Stimulated activated CD8-positive, alpha-beta memory T cell treated with anti-CD3 and anti-CD28 coated beads, Interleukin-4, amount 100 ng/mL, for 4 hours (primary cell): ENCODE measurements around the gene EEF1AKMT3.
"Not testable (repeated sequence)": the region's sequence is repeated elsewhere in the genome, so short reads cannot be mapped to it uniquely, and the experiment has no call there.

Experiments used
- DNase-seq, 2 donors: peaks; one replicate each; pipeline ENCODE4 v3.0.0-alpha.2; 2020; ENCODE audit warnings: low read depth in 2 of 2, low spot score in 1 of 2

The EEF1AKMT3 gene

GRCh38 chr12:57764662-57765002 is 7.8 kb upstream of the EEF1AKMT3 start:
- no peak for DNase-seq

- no peak for DNase-seq
Observed at GRCh38 chr12:57765003-57765697, 7.3 kb upstream of the EEF1AKMT3 start.

DNA sequence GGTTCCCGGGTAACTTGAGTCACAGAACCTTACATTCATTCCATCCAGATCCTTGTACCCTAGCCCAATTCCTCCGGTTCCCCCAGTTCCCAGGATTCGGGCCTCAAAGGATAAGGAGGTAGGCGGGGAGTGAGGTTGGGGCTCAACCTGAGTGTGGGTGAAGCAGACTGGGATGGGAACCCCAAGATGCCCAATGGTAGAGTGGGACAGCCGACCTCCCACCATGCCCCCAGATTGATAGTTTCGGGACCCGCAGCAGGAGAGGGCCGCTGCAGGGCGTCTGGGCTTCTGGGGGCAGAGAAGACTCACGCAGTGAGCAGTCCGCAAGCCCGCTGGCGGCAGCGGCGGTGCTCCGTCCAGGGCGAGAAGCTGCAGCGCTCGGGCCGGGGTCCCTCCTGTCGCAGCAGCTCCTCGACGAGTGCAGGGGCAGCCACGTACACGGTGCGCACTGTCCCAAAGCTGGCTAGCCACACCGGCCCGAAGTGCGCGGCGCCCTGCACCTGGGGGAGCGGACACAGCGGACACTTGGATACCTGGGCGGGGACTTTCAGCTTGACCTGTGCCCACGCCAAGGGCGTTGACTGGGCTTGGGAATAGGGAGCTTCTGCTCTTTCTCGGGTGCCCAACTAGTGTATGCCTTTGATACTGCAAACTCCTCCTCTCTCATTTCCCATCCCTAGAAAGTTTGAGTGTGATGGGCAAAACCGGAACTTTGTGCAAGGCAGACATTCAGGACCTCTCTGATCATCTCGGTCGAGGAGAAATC is 6.5 kb upstream of the EEF1AKMT3 start:
- DNase-seq: no peak

DNA sequence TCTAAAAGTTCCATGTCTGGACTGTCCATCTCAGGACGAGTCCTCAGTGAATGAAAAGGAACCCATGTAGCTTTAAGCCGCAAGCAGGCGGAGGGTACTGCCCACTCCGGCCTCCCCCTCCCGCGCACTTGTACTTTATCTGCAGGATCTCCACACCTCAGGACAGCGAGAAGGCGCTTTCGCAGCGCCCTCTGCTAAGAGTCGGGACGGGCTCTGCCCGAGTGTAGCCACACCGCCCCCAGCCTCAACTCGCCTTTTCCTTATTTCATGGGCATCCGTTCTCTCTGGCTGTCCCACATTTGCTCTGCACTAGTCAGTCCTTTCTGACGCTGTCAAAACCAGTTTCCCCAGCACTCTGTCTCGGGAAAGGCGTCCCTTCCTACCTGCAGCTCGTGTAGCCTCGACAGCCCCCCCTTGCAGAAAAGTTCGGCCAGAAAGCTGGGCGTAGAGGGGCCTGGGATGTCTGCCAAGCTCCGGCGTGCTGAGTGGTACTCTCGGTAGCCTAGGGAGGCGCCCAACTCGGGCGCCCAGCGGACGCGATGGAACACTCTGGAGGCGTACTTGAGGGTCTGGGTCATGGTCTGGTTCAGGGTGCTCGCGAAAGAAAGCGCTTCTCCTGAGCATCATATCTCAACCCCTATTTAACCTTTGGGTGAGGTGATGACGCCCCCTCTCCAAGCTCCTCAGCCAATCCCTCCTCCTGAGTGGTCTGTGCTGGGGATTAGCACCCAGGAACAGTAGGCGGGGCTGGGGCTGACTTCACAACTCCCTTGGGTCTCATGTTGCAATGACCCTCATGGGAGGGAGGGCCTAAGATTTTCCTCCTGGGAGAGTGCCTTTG is 5.7 kb upstream of the EEF1AKMT3 start, which contains the start of gene CYP27B1:
TSS of gene CYP27B1 (minus strand) at position 615 of the 841 bp plus-strand sequence. CDS start at position 578, 37 bp downstream.
- DNase-seq: no peak

- DNase-seq: no peak
Observed at GRCh38 chr12:57767305-57767698, 5.1 kb upstream of the EEF1AKMT3 start.

GRCh38 chr12:57767876-57768275 is 4.5 kb upstream of the EEF1AKMT3 start:
- DNase-seq: no peak

DNA sequence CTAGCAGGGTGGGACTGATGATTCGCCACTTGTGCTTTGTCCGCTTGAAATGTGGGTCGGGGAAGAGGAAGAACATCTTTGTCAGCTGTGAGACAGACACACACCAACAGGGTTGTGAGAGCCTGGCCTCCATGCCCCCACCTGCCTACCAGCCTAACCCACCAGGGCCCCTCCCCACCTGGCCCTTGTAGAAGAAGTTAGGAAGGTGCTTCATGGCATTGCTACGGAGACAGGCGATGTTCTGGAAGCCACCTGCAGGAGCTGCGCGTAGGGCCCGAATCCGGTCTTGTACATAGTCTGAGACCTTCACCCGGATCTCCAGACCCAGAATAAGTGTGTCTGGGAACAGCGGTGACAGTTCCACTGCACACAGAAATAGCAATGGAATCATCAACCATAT is 2.8 kb upstream of the EEF1AKMT3 start:
- DNase-seq: no peak

DNA sequence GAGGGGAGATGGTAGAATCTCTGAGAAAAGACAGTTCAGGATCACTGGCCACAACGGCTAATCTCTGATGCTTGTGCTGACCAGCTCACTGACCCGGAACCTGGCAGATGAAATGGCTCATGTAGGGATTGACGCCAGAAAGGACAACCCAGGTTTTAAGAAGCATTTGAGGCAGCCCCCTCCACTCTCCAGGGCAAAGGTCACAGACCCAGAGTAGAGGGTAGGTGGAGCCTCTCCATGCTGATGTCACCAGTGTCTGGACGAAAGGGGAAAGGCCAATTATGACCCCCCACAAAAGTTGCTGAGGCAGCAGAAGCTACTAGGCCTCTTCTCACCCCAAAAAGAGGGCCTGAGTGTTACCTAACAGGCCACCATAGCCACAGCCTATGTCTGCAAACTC is 1.7 kb upstream of the EEF1AKMT3 start:
- no peak for DNase-seq

DNA sequence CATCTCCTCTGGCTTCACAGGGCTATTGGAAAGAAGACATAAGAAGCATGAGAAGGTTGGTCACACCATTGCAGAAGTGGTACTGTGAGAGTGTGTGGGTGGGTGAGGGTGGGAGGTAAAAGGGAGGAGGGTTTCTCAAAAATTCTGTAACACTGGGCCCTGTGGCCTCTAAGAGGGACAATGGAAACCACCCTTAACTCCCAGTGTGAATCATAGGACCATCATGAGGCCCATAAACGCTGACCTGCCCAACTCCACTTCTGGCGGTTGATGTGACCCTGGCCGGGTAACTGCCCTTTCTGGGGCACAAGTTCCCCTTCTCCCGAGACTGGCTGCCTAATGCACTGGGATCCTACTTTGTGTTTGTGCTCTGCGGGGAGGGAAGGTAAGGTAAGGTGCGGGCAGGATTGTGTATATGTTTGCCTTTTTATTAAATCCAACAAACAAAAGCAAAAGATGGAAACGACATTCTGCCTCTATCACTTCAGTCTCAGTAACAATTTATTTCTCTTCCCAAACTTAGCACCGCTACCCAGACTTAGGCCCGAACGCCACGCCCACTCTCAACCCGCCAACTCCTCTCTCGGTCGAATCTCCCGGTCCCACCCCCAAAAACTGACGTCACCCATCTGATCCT is 1.1 kb upstream of the EEF1AKMT3 start:
- DNase-seq: peak; percentile 74 to 84

- peak; percentile 83 to 87 for DNase-seq
Observed at GRCh38 chr12:57771873-57772428, 463 bp upstream of the EEF1AKMT3 start, which contains the start of gene METTL1. Gene METTL1, minus strand, starts transcription at chr12:57772105. Its CDS starts 22 bp downstream, at chr12:57772083.

GRCh38 chr12:57774634-57775033 is 2.2 kb downstream of the EEF1AKMT3 start:
- DNase-seq: not testable (repeated sequence)

GRCh38 chr12:57775044-57775443 is 2.6 kb downstream of the EEF1AKMT3 start:
- no peak for DNase-seq

DNA sequence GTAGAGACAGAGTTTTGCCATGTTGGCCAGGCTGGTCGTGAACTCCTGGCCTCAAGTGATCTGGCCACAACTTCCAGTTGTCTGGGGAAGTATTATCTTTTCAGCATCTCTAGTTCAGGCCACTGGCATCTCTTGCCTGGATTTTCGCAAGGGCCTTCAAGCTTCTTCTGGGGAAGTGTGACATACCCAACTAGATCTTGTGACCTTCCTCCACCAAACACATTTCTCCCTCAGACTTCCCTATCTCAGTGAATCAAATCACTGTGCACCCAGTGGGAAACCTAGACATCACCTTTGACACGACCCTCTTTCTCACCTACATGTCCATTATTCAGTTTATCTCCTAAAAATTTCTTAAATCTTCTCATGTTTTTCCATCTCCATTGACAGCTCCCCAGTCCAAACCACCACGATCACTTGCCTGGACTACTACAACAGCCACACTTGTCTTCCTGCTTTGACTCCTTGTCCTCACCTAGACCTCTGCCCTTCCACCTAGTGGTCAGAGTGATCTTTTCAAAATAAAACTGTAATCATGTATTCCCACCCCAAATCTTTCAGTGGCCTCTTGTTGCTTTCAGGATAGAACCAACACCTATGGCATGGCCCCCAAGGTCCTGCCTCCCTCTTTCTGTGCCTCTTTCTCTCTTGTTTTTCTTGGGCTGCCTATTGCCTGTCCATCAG is 3.3 kb downstream of the EEF1AKMT3 start:
- no peak for DNase-seq

DNA sequence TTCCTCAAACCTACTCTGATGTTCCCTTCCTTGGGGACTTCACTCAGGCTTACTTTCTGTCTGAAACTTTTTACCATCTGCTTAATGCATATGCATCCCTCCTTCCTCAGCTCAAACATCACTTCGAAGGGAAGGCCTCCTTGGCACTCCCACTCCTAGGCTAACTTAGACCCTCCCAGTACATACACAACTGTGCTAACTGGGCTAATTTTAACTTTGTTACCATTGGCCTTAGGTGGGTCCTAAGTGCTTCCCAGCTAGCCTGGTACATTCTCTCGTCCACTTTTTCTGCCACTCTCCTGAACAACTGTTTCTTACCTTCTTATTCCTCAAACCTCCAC is 3.8 kb downstream of the EEF1AKMT3 start:
- no peak for DNase-seq

- no peak for DNase-seq
Observed at GRCh38 chr12:57777367-57777766, 5.0 kb downstream of the EEF1AKMT3 start.

DNA sequence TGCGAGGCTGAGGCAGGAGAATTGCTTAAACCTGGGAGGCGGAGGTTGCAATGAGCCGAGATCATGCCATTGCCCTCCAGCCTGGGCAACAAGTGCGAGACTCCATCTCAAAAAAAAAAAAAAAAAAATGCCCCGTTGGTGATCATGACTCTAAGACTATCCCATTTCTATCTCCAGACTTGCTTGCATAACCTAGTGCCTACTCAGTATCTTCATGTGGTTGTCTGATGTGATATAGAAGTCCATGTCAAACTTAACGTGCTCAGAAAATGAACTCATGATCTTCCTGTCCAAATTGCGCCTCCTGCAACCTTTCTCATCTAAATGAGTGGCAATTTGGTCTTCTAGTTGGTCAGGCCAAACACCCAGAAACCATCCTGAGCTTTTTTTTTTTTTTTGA is 5.5 kb downstream of the EEF1AKMT3 start:
- no peak for DNase-seq

DNA sequence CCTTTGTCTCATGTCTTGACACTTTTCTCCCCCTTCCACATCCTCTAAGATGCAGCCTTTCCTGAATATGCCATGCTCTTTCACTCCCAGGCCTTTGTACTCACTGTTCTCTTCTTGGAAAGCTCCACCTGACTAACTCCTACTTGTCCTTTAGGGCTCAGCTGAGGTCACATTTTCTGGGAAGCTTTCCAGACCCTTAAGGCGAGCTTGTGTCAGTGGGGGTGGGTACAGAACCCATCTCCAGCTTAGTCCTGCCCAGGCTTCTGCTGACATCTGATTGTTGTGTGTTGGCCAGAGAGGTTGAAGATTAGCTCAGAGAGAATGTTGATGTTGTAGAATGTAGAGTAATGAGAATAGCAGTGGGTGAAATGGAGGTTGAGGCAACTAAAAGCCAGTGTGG is 7.3 kb downstream of the EEF1AKMT3 start:
- DNase-seq: no peak

GRCh38 chr12:57780284-57780897 is 8.0 kb downstream of the EEF1AKMT3 start:
- no peak for DNase-seq

GRCh38 chr12:57781244-57781643 is 8.8 kb downstream of the EEF1AKMT3 start:
- no peak for DNase-seq

DNA sequence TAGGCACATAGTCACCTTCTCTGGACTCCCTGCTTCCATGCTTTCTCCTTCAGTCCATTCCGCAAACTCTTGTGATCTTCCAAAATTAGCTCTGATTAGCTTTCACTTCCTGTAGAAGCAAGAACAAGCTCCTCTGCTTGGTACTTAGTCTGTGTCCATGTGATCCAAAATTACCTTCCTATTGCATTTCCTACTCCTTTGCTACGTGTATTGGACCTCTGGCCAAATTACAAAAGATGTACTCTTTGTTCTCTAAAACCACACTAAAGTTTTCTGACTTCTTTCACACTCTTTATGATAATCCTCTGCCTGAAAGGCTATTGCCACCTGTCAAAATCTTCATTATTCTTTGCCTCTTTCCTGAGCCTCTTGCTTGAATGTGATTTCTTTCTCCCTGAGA is 9.4 kb downstream of the EEF1AKMT3 start:
- no peak for DNase-seq
